RWPE2 (cell line): ENCODE measurements around the gene GREM2.

ENCODE experiments used
- ATAC-seq: fragments of 200-7000 bp; cut with Tn5 transposase; 3 replicates; pipeline ENCODE4 v1.9.1; 2021; ENCODE audit warnings: low read depth
- DNase-seq: peaks from one replicate; pipeline ENCODE4 v3.0.0-alpha.2; 2020; ENCODE audit warnings: low spot score
- H3K27ac ChIP-seq: fragments of 450-650 bp; 2 replicates; pipeline ENCODE4 v1.5.1; 2017; ENCODE audit warnings: mild to moderate bottlenecking; ENCODE audit not compliant: poor library complexity, severe bottlenecking
- H3K27me3 ChIP-seq: fragments of 250-450 bp; sonication (Bioruptor Pico); 2 replicates; pipeline ENCODE4 v1.5.1; 2021; ENCODE audit warnings: mild to moderate bottlenecking, moderate library complexity; ENCODE audit not compliant: insufficient read depth, poor library complexity, severe bottlenecking
- H3K36me3 ChIP-seq: fragments of 250-450 bp; sonication (Bioruptor Pico); 2 replicates; pipeline ENCODE4 v1.5.1; 2020; ENCODE audit warnings: low read depth, mild to moderate bottlenecking, moderate library complexity
- H3K4me1 ChIP-seq: fragments of 250-450 bp; sonication (Bioruptor Pico); 2 replicates; pipeline ENCODE4 v1.5.1; 2021; ENCODE audit warnings: mild to moderate bottlenecking, moderate library complexity; ENCODE audit not compliant: insufficient read depth, poor library complexity, severe bottlenecking
- H3K4me3 ChIP-seq: fragments of 250-450 bp; sonication (Bioruptor Pico); 2 replicates; pipeline ENCODE4 v1.5.1; 2021; ENCODE audit warnings: mild to moderate bottlenecking, moderate library complexity; ENCODE audit not compliant: severe bottlenecking
- H3K9me3 ChIP-seq: fragments of 250-450 bp; sonication (Bioruptor Pico); 2 replicates; pipeline ENCODE4 v1.5.1; 2021; ENCODE audit warnings: mild to moderate bottlenecking, moderate library complexity; ENCODE audit not compliant: severe bottlenecking
- CTCF ChIP-seq: fragments of 450-650 bp; IDR thresholded peaks from one replicate; pipeline ENCODE4 v1.5.1; 2017; ENCODE audit warnings: mild to moderate bottlenecking, moderate library complexity; ENCODE audit not compliant: poor library complexity, severe bottlenecking

Gene GREM2

GRCh38 chr1:240474133-240474614 lies 137.8 kb downstream of the GREM2 start:
- no peaks in the 10 kb centered on the region for H3K36me3 ChIP-seq
- ATAC-seq = no peak
- no peak for DNase-seq
- no peaks in the 10 kb centered on the region for H3K9me3 ChIP-seq
- H3K27ac ChIP-seq = no peak overlapping the region
- H3K4me3 ChIP-seq = no peak overlapping the region
- no peaks in the 10 kb centered on the region for H3K4me1 ChIP-seq
- no peak for TF ChIP-seq CTCF
- no peaks in the 10 kb centered on the region for H3K27me3 ChIP-seq

GRCh38 chr1:240468656-240469055 lies 143.3 kb downstream of the GREM2 start:
- Histone ChIP-seq H3K4me1 (no peaks in the 10 kb centered on the region), H3K9me3 (no peaks in the 10 kb centered on the region), H3K4me3 (no peak overlapping the region), H3K36me3 (no peaks in the 10 kb centered on the region), H3K27ac (no peak overlapping the region), H3K27me3 (no peaks in the 10 kb centered on the region)
- no peak for DNase-seq
- no peak for TF ChIP-seq CTCF
- ATAC-seq = no peak

- no peaks in the 10 kb centered on the region for H3K9me3 ChIP-seq
- no peak for TF ChIP-seq CTCF
- H3K4me3 ChIP-seq = no peak overlapping the region
- DNase-seq = no peak
- H3K27me3 ChIP-seq = no peaks in the 10 kb centered on the region
- H3K27ac ChIP-seq = no peak overlapping the region
- H3K4me1 ChIP-seq = no peaks in the 10 kb centered on the region
- no peak for ATAC-seq
- no peaks in the 10 kb centered on the region for H3K36me3 ChIP-seq
Measured at GRCh38 chr1:240467895-240468294, 144.1 kb downstream of the GREM2 start.

- no peaks in the 10 kb centered on the region for H3K9me3 ChIP-seq
- H3K4me3 ChIP-seq = no peak overlapping the region
- no peaks in the 10 kb centered on the region for H3K27me3 ChIP-seq
- ATAC-seq (no peak), DNase-seq (no peak)
- no peaks in the 10 kb centered on the region for H3K4me1 ChIP-seq
- no peak overlapping the region for H3K27ac ChIP-seq
- no peak for TF ChIP-seq CTCF
- no peaks in the 10 kb centered on the region for H3K36me3 ChIP-seq
Measured at GRCh38 chr1:240466509-240466908, 145.4 kb downstream of the GREM2 start.

- ATAC-seq (no peak), DNase-seq (no peak)
- Histone ChIP-seq H3K36me3 (no peaks in the 10 kb centered on the region), H3K27me3 (no peaks in the 10 kb centered on the region), H3K4me1 (no peaks in the 10 kb centered on the region), H3K4me3 (no peak overlapping the region), H3K27ac (no peak overlapping the region), H3K9me3 (no peaks in the 10 kb centered on the region)
- TF ChIP-seq CTCF = no peak
Measured at GRCh38 chr1:240465531-240465940, 146.4 kb downstream of the GREM2 start.
